IMR-90 (cell line): ENCODE measurements around the gene RAB37. TPM values are rescaled to one million over a fixed set of nuclear protein-coding genes. Genes with fewer than 3 reads are reported as not detected.
A peak's percentile ranks its signal among the peaks of the same experiment; 100 is the strongest.

Source experiments
- ATAC-seq: fragments of 200-7000 bp; cut with Tn5 transposase; 2 replicates; pipeline ENCODE4 v1.9.1; 2020; ENCODE audit warnings: low read depth, mild to moderate bottlenecking, moderate library complexity
- BruUV-seq: library from RNA; stranded (reverse); fragments of 400-500 nt; replicated peaks from 2 replicates; lab custom pipeline; 2021; lab: Mats Ljungman, UMichigan
- CTCF ChIA-PET: fragments of 300-600 bp; formaldehyde crosslinking; extraction: SDS; loops from one replicate; lab custom pipeline; 2021; ENCODE audit warnings: antibody characterized with exemption; lab: Yijun Ruan, JAX
- POLR2A ChIA-PET: fragments of 300-600 bp; sonication (Branson Sonifier 250); formaldehyde crosslinking; loops from one replicate; lab custom pipeline; 2022; ENCODE audit warnings: antibody characterized with exemption; ENCODE audit not compliant: unreplicated experiment; lab: Charles Lee
- DNase-seq: peaks from one replicate; pipeline ENCODE4 v3.0.0; 2013
- H2AFZ ChIP-seq: replicated peaks from 2 replicates; pipeline ENCODE3; 2013; ENCODE audit warnings: low read length, mild to moderate bottlenecking; ENCODE audit not compliant: poor library complexity
- H2AK5ac ChIP-seq: 2 replicates; pipeline ENCODE4 v1.6.1; 2013; ENCODE audit warnings: low read depth, low read length, inconsistent platforms
- H2AK9ac ChIP-seq: replicated peaks from 2 replicates; pipeline ENCODE3; 2013; ENCODE audit warnings: mild to moderate bottlenecking, low read depth, low read length, moderate library complexity; ENCODE audit not compliant: poor library complexity
- H2BK120ac ChIP-seq: 2 replicates; pipeline ENCODE4 v1.6.1; 2013; ENCODE audit warnings: low read depth, low read length, inconsistent platforms
- H2BK15ac ChIP-seq: 3 replicates; pipeline ENCODE4 v1.6.1; 2013; ENCODE audit warnings: low read depth, low read length, inconsistent platforms
- H2BK20ac ChIP-seq: 2 replicates; pipeline ENCODE4 v1.6.1; 2013; ENCODE audit warnings: low read depth, mild to moderate bottlenecking, inconsistent platforms, low read length, moderate library complexity
- H2BK5ac ChIP-seq: 2 replicates; pipeline ENCODE4 v1.6.1; 2013; ENCODE audit warnings: mild to moderate bottlenecking, low read depth, low read length, inconsistent platforms; ENCODE audit not compliant: poor library complexity, severe bottlenecking
- H3K14ac ChIP-seq: replicated peaks from 2 replicates; pipeline ENCODE4 v1.6.1; 2013; ENCODE audit warnings: low read depth, low read length, inconsistent platforms
- H3K18ac ChIP-seq: 2 replicates; pipeline ENCODE4 v1.6.1; 2013; ENCODE audit warnings: low read depth, low read length, control low read depth
- H3K23ac ChIP-seq: 2 replicates; pipeline ENCODE4 v1.6.1; 2013; ENCODE audit warnings: low read depth, low read length, inconsistent platforms
- H3K27ac ChIP-seq: 2 replicates; pipeline ENCODE4 v1.5.1; 2013; ENCODE audit warnings: mild to moderate bottlenecking, control low read depth, low read length; ENCODE audit not compliant: insufficient read depth
- H3K27me3 ChIP-seq: 2 replicates; pipeline ENCODE4 v1.6.1; 2013; ENCODE audit warnings: low read length; ENCODE audit not compliant: control insufficient read depth, insufficient read depth
- H3K36me3 ChIP-seq: 2 replicates; pipeline ENCODE4 v1.6.1; 2013; ENCODE audit warnings: low read length, mixed read lengths; ENCODE audit not compliant: control insufficient read depth, insufficient read depth
- H3K4ac ChIP-seq: 2 replicates; pipeline ENCODE4 v1.6.1; 2013; ENCODE audit warnings: low read depth, low read length, inconsistent platforms
- H3K4me1 ChIP-seq: 2 replicates; pipeline ENCODE4 v1.6.1; 2013; ENCODE audit warnings: low read length, mixed read lengths; ENCODE audit not compliant: control insufficient read depth, insufficient read depth
- H3K4me2 ChIP-seq: 2 replicates; pipeline ENCODE4 v1.6.1; 2013; ENCODE audit warnings: low read depth, mild to moderate bottlenecking, control low read depth, low read length, moderate library complexity
- H3K4me3 ChIP-seq: 2 replicates; pipeline ENCODE4 v1.5.1; 2013; ENCODE audit warnings: low read depth, mild to moderate bottlenecking, control low read depth, low read length, moderate library complexity; ENCODE audit not compliant: insufficient read depth
- H3K56ac ChIP-seq: 2 replicates; pipeline ENCODE4 v1.6.1; 2013; ENCODE audit warnings: low read length, inconsistent platforms; ENCODE audit not compliant: insufficient read depth; ENCODE audit errors: extremely low read depth
- H3K79me1 ChIP-seq, 2 experiments: 2 replicates each; pipeline ENCODE4 v1.6.1; 2013; ENCODE audit warnings: low read length in 2 of 2, inconsistent platforms in 1 of 2, low read depth in 1 of 2
- H3K9ac ChIP-seq: 2 replicates; pipeline ENCODE4 v1.6.1; 2013; ENCODE audit warnings: low read depth, low read length, control low read depth
- H3K9me1 ChIP-seq: 2 replicates; pipeline ENCODE4 v1.6.1; 2013; ENCODE audit warnings: low read length, inconsistent platforms; ENCODE audit not compliant: insufficient read depth
- H3K9me3 ChIP-seq: 2 replicates; pipeline ENCODE4 v1.6.1; 2013; ENCODE audit warnings: low read length; ENCODE audit not compliant: control insufficient read depth, insufficient read depth
- H4K20me1 ChIP-seq: 2 replicates; pipeline ENCODE4 v1.6.1; 2013; ENCODE audit warnings: low read length, inconsistent platforms; ENCODE audit not compliant: insufficient read depth
- H4K5ac ChIP-seq: 2 replicates; pipeline ENCODE4 v1.6.1; 2013; ENCODE audit warnings: mild to moderate bottlenecking, low read depth, low read length, control low read depth
- H4K8ac ChIP-seq, 2 experiments: 2 replicates each; pipeline ENCODE4 v1.6.1; 2013; ENCODE audit warnings: low read depth in 2 of 2, low read length in 2 of 2, control low read depth in 1 of 2, inconsistent platforms in 1 of 2
- H4K91ac ChIP-seq: 2 replicates; pipeline ENCODE4 v1.6.1; 2013; ENCODE audit warnings: low read depth, low read length, inconsistent platforms; ENCODE audit not compliant: insufficient read depth
- BHLHE40 ChIP-seq: fragments of 150-350 bp; IDR thresholded peaks from 2 replicates; pipeline ENCODE4 v1.6.1; 2016; ENCODE audit warnings: mild to moderate bottlenecking, low read depth, low read length
- MAFK ChIP-seq: IDR thresholded peaks from 2 replicates; pipeline ENCODE4 v1.6.1; 2012; ENCODE audit warnings: low read depth, low read length, improper control_type of control experiment
- MAZ ChIP-seq: IDR thresholded peaks from 2 replicates; pipeline ENCODE4 v1.6.1; 2012; ENCODE audit warnings: low read depth, mild to moderate bottlenecking, low read length, improper control_type of control experiment, moderate library complexity, borderline replicate concordance
- MXI1 ChIP-seq: IDR thresholded peaks from 2 replicates; pipeline ENCODE4 v1.6.1; 2012; ENCODE audit warnings: low read depth, mild to moderate bottlenecking, low read length, moderate library complexity, borderline replicate concordance
- POLR2A ChIP-seq: IDR thresholded peaks from 2 replicates; pipeline ENCODE4 v1.6.1; 2012; ENCODE audit warnings: mild to moderate bottlenecking, low read depth, low read length
- RAD21 ChIP-seq: IDR thresholded peaks from 2 replicates; pipeline ENCODE4 v1.6.1; 2012; ENCODE audit warnings: low read length, improper control_type of control experiment
- USF2 ChIP-seq: fragments of 150-350 bp; IDR thresholded peaks from 2 replicates; pipeline ENCODE4 v1.6.1; 2017; ENCODE audit warnings: mild to moderate bottlenecking, antibody characterized with exemption, low read length, low read depth
- WGBS, 2 experiments: methylation state at CpG; one replicate each; pipeline versions ENCODE4 v1.1.5 to v1.1.7; 2013; ENCODE audit warnings: missing lambda C conversion rate in 2 of 2; ENCODE audit not compliant: insufficient read length in 1 of 2; ENCODE audit errors: extremely low coverage in 2 of 2; 5-methylcytosine and 5-hydroxymethylcytosine counted together
- dilution Hi-C: fragments of 300-500 bp; cut with HindIII; formaldehyde crosslinking; loops from one replicate; pipeline ENCODE4 v1.14.3; 2018; ENCODE audit warnings: low sequenced_read_pairs; ENCODE audit not compliant: unreplicated experiment
- in situ Hi-C: fragments of 300-500 bp; cut with MboI; formaldehyde crosslinking; loops from 3 replicates; pipeline ENCODE4 v1.14.3; 2019; ENCODE audit warnings: low sequenced_read_pairs, inconsistent platforms, mixed read lengths
- intact Hi-C: fragments of 100-400 bp; cut with micrococcal nuclease; formaldehyde crosslinking; loops from 2 replicates; pipeline ENCODE4 v1.10.0; 2022
- polyA plus RNA-seq, 3 experiments: library from polyadenylated mRNA; depleted of rRNA; stranded (reverse); fragments of >200 nt; gene quantifications; 2 replicates each; pipeline ENCODE4 v1.2.3, GENCODE V29; 2012; ENCODE audit warnings: low replicate concordance in 1 of 3
- total RNA-seq: library from RNA; depleted of rRNA; stranded (reverse); fragments of >200 nt; gene quantifications from 2 replicates; pipeline ENCODE4 v1.2.3, GENCODE V29; 2012

RAB37 gene
- total and polyA plus RNA-seq, 2 of the 4 experiments (the other 2 are of a cell fraction) = 0.19 TPM; not detected in 1

DNA sequence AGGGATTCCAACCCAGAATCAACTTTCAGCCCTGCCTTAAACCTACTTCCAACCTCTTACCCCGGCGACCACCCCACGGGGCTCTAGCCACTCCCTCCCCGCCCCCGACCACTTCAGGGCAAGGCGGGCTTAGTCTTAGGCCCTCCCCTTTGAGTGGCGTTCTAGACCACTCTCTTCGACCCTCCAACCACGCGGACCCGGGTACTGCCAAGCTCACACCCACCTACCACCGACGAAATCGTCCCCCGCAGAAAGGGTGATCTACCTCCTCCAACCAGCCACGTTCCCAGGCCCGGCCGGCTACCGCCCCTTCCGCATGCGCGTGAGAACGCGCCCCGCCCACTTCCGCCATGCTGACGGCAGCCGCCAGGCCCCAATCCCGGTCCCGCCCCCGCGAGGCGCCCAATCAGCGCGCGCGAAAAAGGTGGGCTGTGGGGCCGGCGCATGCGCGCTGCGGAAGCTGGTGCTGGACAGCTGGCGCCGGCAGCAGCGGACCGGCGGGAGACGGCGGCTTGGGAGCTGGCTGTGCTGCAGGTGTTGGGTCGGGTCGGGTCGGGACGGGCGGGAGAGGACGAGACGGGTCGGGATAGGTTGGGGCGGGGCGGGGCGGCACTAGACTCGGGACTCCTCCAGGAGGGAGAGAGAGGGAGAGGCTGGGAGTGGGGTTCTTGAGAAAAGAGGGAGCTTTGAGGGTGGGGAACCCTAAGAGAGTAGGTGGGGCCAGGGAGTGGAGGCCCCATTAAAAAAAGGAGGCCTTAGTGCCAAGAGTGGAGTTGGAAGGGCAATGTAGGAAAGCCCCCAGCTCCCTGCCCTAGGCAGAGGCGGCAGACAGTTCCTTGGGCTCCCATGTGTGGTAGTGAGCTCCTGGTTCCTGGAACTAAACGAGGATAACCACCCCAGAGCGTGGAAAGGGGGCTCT, 39.2 kb downstream of the RAB37 start, which contains the start of gene NAT9:
TSS of gene NAT9 (minus strand) at position 302 of the 919 bp plus-strand sequence. CDS start 647 bp downstream, outside the sequence.
- Histone ChIP-seq H3K4me2 (peak within 1 kb of the TSS; percentile 100), H3K36me3 (peaks cover 34% of the 10 kb centered on the region), H2BK5ac (peak within 1 kb of the TSS; percentile 81), H3K18ac (peak within 1 kb of the TSS; percentile 6; the same call in 1 of the 2 replicates), H4K91ac (peak within 1 kb of the TSS; percentile 87), H2AK5ac (peak within 1 kb of the TSS; percentile 92), H3K4ac (peak within 1 kb of the TSS; percentile 97), H2AK9ac (peak within 1 kb of the TSS; percentile 94), H4K5ac (peak within 1 kb of the TSS; percentile 62), H3K79me1 (peaks cover 34 to 68% of the 10 kb centered on the region in 2 experiments), H2BK15ac (no peak within 1 kb of the TSS; the same call in 2 of the 3 replicates), H2BK120ac (peak within 1 kb of the TSS; percentile 44; the same call in 1 of the 2 replicates), H3K14ac (peak within 1 kb of the TSS; percentile 99), H2BK20ac (no peak within 1 kb of the TSS), H4K8ac (peak within 1 kb of the TSS; percentile 70 to 98), H3K27me3 (no peaks in the 10 kb centered on the region), H3K9me1 (no peaks in the 10 kb centered on the region), H3K9ac (peak within 1 kb of the TSS; percentile 86), H3K4me3 (peak within 1 kb of the TSS; percentile 73), H4K20me1 (peaks cover 16% of the 10 kb centered on the region), H3K4me1 (peaks cover 10% of the 10 kb centered on the region), H3K56ac (peak within 1 kb of the TSS; percentile 72), H3K23ac (peak within 1 kb of the TSS; percentile 91), H3K9me3 (no peaks in the 10 kb centered on the region), H3K27ac (peak within 1 kb of the TSS; percentile 85), H2AFZ (peak within 1 kb of the TSS; percentile 96)
- in situ Hi-C loops (no loop called here), intact Hi-C loops (loop anchor here (1.0 kb wide), 1 partner anchor 32 kb away; no protein-coding TSS in a partner anchor), dilution Hi-C loops (no loop called here)
- ATAC-seq (peak; percentile 95), DNase-seq (peak; percentile 92)
- TF ChIP-seq BHLHE40 (0 out of 2 replicates have a peak, but pooled peaks have one; percentile 26), RAD21 (no peak), USF2 (0 out of 2 replicates have a peak, but pooled peaks have one; percentile 10), MAZ (peak; percentile 59; the same call in 1 of the 2 replicates), MAFK (no peak), MXI1 (peak; percentile 96), POLR2A (peak; percentile 65; the same call in 1 of the 2 replicates)
- CTCF ChIA-PET = interaction anchor here (0.5 to 1.4 kb wide), 5 partner anchors 15 to 119 kb away, joined by 3 read pairs; no protein-coding TSS in a partner anchor
- WGBS, 2 experiments = 0% methylated on average over 27 of the region's 64 CpGs; no CpG with 5 or more reads in 1 of the 2 experiments
- POLR2A ChIA-PET = no interaction called here
- BruUV-seq = no TSS peak
